Erythroblast (primary cell): ENCODE measurements around the gene ADAM23.

Experiments
- GATA1 ChIP-seq: IDR thresholded peaks from 2 replicates; pipeline ENCODE4 v1.6.1; 2011; ENCODE audit warnings: low read depth, mild to moderate bottlenecking, control low read depth, low read length, moderate library complexity
- POLR2A ChIP-seq: IDR thresholded peaks from 2 replicates; pipeline ENCODE4 v1.6.1; 2011; ENCODE audit warnings: mild to moderate bottlenecking, low read length

DNA sequence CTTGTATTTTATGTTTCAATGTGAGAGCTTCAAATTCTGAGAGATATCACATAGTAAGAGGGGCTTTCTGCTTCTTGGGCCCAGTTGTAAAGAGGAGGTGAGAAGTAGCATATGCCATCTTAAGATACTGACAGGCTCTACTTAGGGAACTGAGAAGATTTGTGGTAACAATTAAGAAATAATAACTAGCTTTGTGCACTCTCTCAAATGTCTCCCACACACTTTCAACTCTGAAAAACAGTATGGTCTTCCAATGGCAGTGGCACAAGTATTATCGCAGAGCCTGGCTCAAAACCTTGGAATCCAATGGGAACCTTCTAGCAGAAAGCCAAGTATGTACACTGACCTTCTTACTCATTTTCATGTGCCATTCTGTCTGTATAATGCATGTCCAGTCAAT is 118.6 kb downstream of the ADAM23 start:
- no peak for TF ChIP-seq POLR2A
- no peak for TF ChIP-seq GATA1
